Measurements from ENCODE around the gene MTX1.
A peak's percentile ranks its signal among the peaks of the same experiment; 100 is the strongest.
"Not testable (repeated sequence)": the region's sequence is repeated elsewhere in the genome, so short reads cannot be mapped to it uniquely, and the experiment has no call there.

The MTX1 gene

DNA sequence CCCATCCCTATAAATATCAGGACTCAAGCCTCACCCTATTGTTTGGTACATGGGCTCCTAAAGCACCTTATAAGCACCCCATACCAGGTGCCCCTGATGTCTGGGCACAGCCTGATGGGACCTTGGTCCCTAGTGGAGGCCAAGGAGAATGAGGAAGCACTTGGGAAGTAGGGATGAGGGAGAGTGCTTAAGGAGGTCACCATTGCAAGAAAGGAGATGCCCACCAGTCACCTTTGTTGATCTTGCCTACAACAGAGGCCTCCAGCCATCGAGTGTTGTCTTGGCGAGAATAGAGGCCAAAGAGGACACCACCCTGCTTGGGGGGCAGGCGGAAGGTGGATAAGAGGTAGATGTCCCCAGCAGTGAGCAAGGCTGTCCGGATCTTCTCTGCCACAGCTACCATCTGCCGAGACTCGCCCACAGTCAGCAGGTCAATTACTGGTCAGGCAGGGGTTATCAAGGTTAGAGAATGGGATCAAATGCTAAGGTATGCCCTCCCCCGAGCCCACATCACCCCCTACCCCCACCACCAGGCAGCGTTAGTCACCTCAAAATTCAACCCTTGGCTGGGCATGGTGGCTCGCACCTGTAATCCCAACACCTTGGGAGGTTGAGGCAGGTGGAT lies 2.4 kb upstream of the MTX1 start:
- no peak overlapping the region for H3K27ac ChIP-seq (ENCODE audit: low read length)
- H3K9me3 ChIP-seq (ENCODE audit: control insufficient read depth, low read depth, low read length): no peaks in the 10 kb centered on the region
- H3K4me1 ChIP-seq (ENCODE audit: control insufficient read depth, low read depth, low read length): peaks cover 13% of the 10 kb centered on the region
- no peak overlapping the region for H3K9ac ChIP-seq (ENCODE audit: low read length)
- peaks cover 4% of the 10 kb centered on the region for H3K27me3 ChIP-seq (ENCODE audit: control insufficient read depth, insufficient read depth, low read length)
- peaks cover 24% of the 10 kb centered on the region for H3K36me3 ChIP-seq (ENCODE audit: control insufficient read depth, low read depth, low read length)
- no peak overlapping the region for H3K4me3 ChIP-seq (ENCODE audit: low read length)

- H3K4me3 ChIP-seq (ENCODE audit: low read length): peak overlapping the region; percentile 54
- peaks cover 13% of the 10 kb centered on the region for H3K36me3 ChIP-seq (ENCODE audit: control insufficient read depth, low read depth, low read length)
- peaks cover 4% of the 10 kb centered on the region for H3K27me3 ChIP-seq (ENCODE audit: control insufficient read depth, insufficient read depth, low read length)
- peak overlapping the region; percentile 44 for H3K9ac ChIP-seq (ENCODE audit: low read length)
- H3K9me3 ChIP-seq (ENCODE audit: control insufficient read depth, low read depth, low read length): no peaks in the 10 kb centered on the region
- H3K27ac ChIP-seq (ENCODE audit: low read length): no peak overlapping the region
- peaks cover 13% of the 10 kb centered on the region for H3K4me1 ChIP-seq (ENCODE audit: control insufficient read depth, low read depth, low read length)
Observed at GRCh38 chr1:155206891-155207805, 1.3 kb upstream of the MTX1 start.

DNA sequence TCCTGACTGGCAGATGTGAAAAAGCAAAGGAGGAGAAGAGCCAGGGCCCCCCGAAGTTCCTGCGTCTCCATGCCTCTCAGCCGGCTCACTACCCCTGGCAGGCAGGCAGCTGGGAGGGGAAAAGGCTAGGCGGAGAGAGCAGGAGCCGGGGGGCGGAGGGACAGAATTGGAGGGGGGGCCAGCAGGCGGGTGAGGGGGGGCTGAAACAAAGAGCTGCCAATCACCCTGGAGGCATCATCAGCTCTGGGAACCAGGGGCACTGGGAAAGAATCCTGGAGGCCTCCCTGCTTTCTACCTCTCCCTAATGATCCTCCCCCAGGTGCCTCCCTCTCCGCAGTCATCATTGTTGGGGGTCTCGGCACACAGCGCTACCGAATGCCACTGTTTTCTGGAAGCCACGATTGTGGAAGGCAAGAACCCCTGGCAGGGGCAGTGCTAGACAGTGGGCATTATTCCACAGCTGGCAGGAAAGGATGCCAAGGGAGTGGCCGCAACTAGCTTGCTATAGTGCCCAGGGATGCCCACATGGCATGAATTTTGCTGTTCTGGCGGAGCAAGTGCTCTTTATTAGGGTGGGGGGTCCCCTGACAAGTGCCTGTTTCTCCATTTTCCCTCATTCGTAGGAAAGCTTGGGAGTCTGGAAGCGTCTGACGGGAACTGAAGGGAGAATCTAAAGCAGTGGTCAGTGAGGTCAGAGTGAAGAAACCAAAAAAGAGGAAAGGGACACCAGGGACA lies 522 bp upstream of the MTX1 start, which contains the start of gene THBS3:
Gene THBS3, minus strand, starts transcription at position 92 of the 735 bp plus-strand sequence. Its CDS starts 21 bp downstream, at position 71.
- H3K27ac ChIP-seq (ENCODE audit: low read length): peak within 1 kb of the TSS; percentile 72
- H3K4me1 ChIP-seq (ENCODE audit: control insufficient read depth, low read depth, low read length): peaks cover 13% of the 10 kb centered on the region
- H3K9ac ChIP-seq (ENCODE audit: low read length): peak within 1 kb of the TSS; percentile 97
- H3K4me3 ChIP-seq (ENCODE audit: low read length): peak within 1 kb of the TSS; percentile 98
- peaks cover 4% of the 10 kb centered on the region for H3K27me3 ChIP-seq (ENCODE audit: control insufficient read depth, insufficient read depth, low read length)
- peaks cover 5% of the 10 kb centered on the region for H3K36me3 ChIP-seq (ENCODE audit: control insufficient read depth, low read depth, low read length)
- H3K9me3 ChIP-seq (ENCODE audit: control insufficient read depth, low read depth, low read length): no peaks in the 10 kb centered on the region

- Histone ChIP-seq H3K9ac (ENCODE audit: low read length) (peak overlapping the region; percentile 97), H3K27me3 (ENCODE audit: control insufficient read depth, insufficient read depth, low read length) (peaks cover 4% of the 10 kb centered on the region), H3K4me1 (ENCODE audit: control insufficient read depth, low read depth, low read length) (peaks cover 13% of the 10 kb centered on the region), H3K9me3 (ENCODE audit: control insufficient read depth, low read depth, low read length) (no peaks in the 10 kb centered on the region), H3K36me3 (ENCODE audit: control insufficient read depth, low read depth, low read length) (no peaks in the 10 kb centered on the region), H3K27ac (ENCODE audit: low read length) (peak overlapping the region; percentile 84), H3K4me3 (ENCODE audit: low read length) (peak overlapping the region; percentile 98)
Observed at GRCh38 chr1:155209312-155209721, 822 bp downstream of the MTX1 start.

GRCh38 chr1:155210314-155211104 lies 2.0 kb downstream of the MTX1 start:
- peak overlapping the region; percentile 98 for H3K4me3 ChIP-seq (ENCODE audit: low read length)
- peaks cover 13% of the 10 kb centered on the region for H3K4me1 ChIP-seq (ENCODE audit: control insufficient read depth, low read depth, low read length)
- no peaks in the 10 kb centered on the region for H3K9me3 ChIP-seq (ENCODE audit: control insufficient read depth, low read depth, low read length)
- no peak overlapping the region for H3K9ac ChIP-seq (ENCODE audit: low read length)
- H3K27me3 ChIP-seq (ENCODE audit: control insufficient read depth, insufficient read depth, low read length): peaks cover 4% of the 10 kb centered on the region
- H3K36me3 ChIP-seq (ENCODE audit: control insufficient read depth, low read depth, low read length): no peaks in the 10 kb centered on the region
- no peak overlapping the region for H3K27ac ChIP-seq (ENCODE audit: low read length)

GRCh38 chr1:155211381-155212050 lies 3.0 kb downstream of the MTX1 start:
- H3K27ac ChIP-seq (ENCODE audit: low read length); H3K9me3 ChIP-seq (ENCODE audit: control insufficient read depth, low read depth, low read length); H3K4me3 ChIP-seq (ENCODE audit: low read length); H3K36me3 ChIP-seq (ENCODE audit: control insufficient read depth, low read depth, low read length); H3K27me3 ChIP-seq (ENCODE audit: control insufficient read depth, insufficient read depth, low read length); H3K9ac ChIP-seq (ENCODE audit: low read length): not testable (repeated sequence)
- peaks cover 13% of the 10 kb centered on the region for H3K4me1 ChIP-seq (ENCODE audit: control insufficient read depth, low read depth, low read length)

- not testable (repeated sequence) for H3K27ac ChIP-seq (ENCODE audit: low read length); H3K4me3 ChIP-seq (ENCODE audit: low read length); H3K36me3 ChIP-seq (ENCODE audit: control insufficient read depth, low read depth, low read length); H3K27me3 ChIP-seq (ENCODE audit: control insufficient read depth, insufficient read depth, low read length); H3K9me3 ChIP-seq (ENCODE audit: control insufficient read depth, low read depth, low read length); H3K9ac ChIP-seq (ENCODE audit: low read length)
- H3K4me1 ChIP-seq (ENCODE audit: control insufficient read depth, low read depth, low read length): peaks cover 11% of the 10 kb centered on the region
Observed at GRCh38 chr1:155212051-155212440, 3.6 kb downstream of the MTX1 start.

DNA sequence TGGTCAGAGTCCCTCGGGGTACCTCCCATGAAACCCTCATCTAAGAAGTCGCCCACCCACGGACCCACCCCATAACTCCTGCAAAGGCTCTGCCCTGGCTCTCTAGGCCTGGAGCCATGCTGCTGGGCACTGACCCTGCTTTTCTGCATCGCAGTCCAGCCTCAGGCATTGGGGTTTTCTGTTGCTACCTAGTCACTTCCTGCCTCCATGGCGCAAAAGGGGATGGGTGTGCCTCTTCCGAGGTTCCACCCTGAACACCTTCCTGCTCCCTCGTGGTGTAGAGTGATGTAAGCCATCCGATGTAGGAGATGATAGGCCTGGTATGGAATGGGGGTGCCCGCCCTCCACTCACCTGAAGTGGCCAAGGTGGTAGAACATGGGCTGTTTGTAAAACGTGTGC lies 6.2 kb downstream of the MTX1 start:
- not testable (repeated sequence) for H3K9ac ChIP-seq (ENCODE audit: low read length); H3K27ac ChIP-seq (ENCODE audit: low read length); H3K36me3 ChIP-seq (ENCODE audit: control insufficient read depth, low read depth, low read length); H3K27me3 ChIP-seq (ENCODE audit: control insufficient read depth, insufficient read depth, low read length); H3K9me3 ChIP-seq (ENCODE audit: control insufficient read depth, low read depth, low read length); H3K4me3 ChIP-seq (ENCODE audit: low read length); H3K4me1 ChIP-seq (ENCODE audit: control insufficient read depth, low read depth, low read length)

DNA sequence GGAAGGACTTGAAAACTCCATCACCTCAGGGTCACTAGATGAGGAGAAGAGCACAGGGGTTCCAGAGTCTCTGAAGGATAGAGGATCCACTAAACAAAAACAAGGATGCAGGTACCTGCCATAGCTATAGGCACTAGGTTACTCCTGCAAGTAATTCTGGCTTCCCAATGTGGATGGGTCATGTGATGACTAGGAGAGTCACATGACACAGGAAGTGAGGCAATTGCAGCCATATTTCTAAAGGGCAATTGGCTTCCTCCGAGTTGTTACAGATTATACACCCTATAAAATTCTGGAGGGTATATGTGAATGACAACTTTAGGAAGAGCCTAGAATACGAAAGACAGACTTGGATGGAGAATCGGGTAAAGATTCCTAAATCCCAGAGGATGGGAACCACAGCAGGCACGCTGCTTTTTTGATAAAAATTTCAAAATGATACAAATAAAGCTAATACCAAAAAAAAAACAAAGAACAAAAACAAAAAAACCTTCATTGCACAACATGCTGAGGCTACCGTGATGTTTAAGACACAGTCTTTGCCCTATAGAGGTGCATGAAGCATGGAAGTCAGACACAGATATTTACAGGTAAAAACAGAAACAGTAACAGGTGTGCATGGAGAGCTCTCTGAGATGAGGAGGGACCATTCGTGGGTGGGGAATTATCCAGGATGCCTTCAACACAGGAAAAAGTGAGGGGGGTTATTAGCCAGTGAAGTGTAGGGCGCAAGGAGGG lies 10.5 kb downstream of the MTX1 start:
- Histone ChIP-seq H3K36me3 (ENCODE audit: control insufficient read depth, low read depth, low read length) (no peaks in the 10 kb centered on the region), H3K4me3 (ENCODE audit: low read length) (peak overlapping the region; percentile 23), H3K9ac (ENCODE audit: low read length) (peak overlapping the region; percentile 2), H3K27me3 (ENCODE audit: control insufficient read depth, insufficient read depth, low read length) (no peaks in the 10 kb centered on the region), H3K27ac (ENCODE audit: low read length) (no peak overlapping the region), H3K4me1 (ENCODE audit: control insufficient read depth, low read depth, low read length) (no peaks in the 10 kb centered on the region), H3K9me3 (ENCODE audit: control insufficient read depth, low read depth, low read length) (no peaks in the 10 kb centered on the region)

- Histone ChIP-seq H3K9ac (ENCODE audit: low read length) (peak overlapping the region; percentile 2), H3K4me1 (ENCODE audit: control insufficient read depth, low read depth, low read length) (no peaks in the 10 kb centered on the region), H3K9me3 (ENCODE audit: control insufficient read depth, low read depth, low read length) (no peaks in the 10 kb centered on the region), H3K27ac (ENCODE audit: low read length) (no peak overlapping the region), H3K27me3 (ENCODE audit: control insufficient read depth, insufficient read depth, low read length) (no peaks in the 10 kb centered on the region), H3K4me3 (ENCODE audit: low read length) (peak overlapping the region; percentile 23), H3K36me3 (ENCODE audit: control insufficient read depth, low read depth, low read length) (no peaks in the 10 kb centered on the region)
Observed at GRCh38 chr1:155219592-155220031, 11.1 kb downstream of the MTX1 start.
